Activated T-cell treated with anti-CD3 and anti-CD28 coated beads, Interleukin-2, amount 50 U/mL, for 4 hours (primary cell): ENCODE results near the gene MICALL1. TPM values are rescaled to one million over a fixed set of nuclear protein-coding genes. Genes with fewer than 3 reads are reported as not detected.
A peak's percentile ranks its signal among the peaks of the same experiment; 100 is the strongest.
"Not testable (repeated sequence)": the region's sequence is repeated elsewhere in the genome, so short reads cannot be mapped to it uniquely, and the experiment has no call there.

Experiments
- ATAC-seq, 2 donors: fragments of 200-7000 bp; cut with Tn5 transposase; one replicate each; pipeline ENCODE4 v1.10.0; 2021
- DNase-seq: peaks from one replicate; pipeline ENCODE4 v3.0.0-alpha.2; 2020
- H3K27me3 Mint-ChIP-seq: one replicate; pipeline ENCODE4 v1.8.0; 2021; ENCODE audit warnings: low read depth, mixed read lengths
- H3K36me3 Mint-ChIP-seq: one replicate; pipeline ENCODE4 v1.8.0; 2022; ENCODE audit warnings: mixed read lengths; ENCODE audit not compliant: insufficient read depth
- H3K4me1 Mint-ChIP-seq: one replicate; pipeline ENCODE4 v1.8.0; 2021; ENCODE audit warnings: low read depth, mixed read lengths
- H3K4me3 Mint-ChIP-seq: one replicate; pipeline ENCODE4 v1.8.0; 2021; ENCODE audit warnings: mild to moderate bottlenecking, moderate library complexity, mixed read lengths
- H3K9me3 Mint-ChIP-seq: one replicate; pipeline ENCODE4 v1.8.0; 2021; ENCODE audit warnings: mixed read lengths
- total RNA-seq, 3 donors: library from RNA; stranded (reverse); gene quantifications; one replicate each; pipeline ENCODE4 v1.2.1, GENCODE V29; 2021

Gene MICALL1
- total RNA-seq, 3 donors from 2014 or later, result 16.0 to 16.2 (median 16.0) TPM

GRCh38 chr22:37930270-37930951 lies 24.3 kb downstream of the MICALL1 start:
- DNase-seq, result no peak

GRCh38 chr22:37930952-37931440 lies 24.9 kb downstream of the MICALL1 start:
- Mint-ChIP-seq H3K4me3 (no peak overlapping the region), H3K27me3 (no peaks in the 10 kb centered on the region), H3K9me3 (no peaks in the 10 kb centered on the region), H3K4me1 (peaks cover 8% of the 10 kb centered on the region), H3K36me3 (peaks cover 5% of the 10 kb centered on the region)
- DNase-seq, result no peak
- ATAC-seq, result no peak

More at GRCh38 chr22:37930270-37930951, 24.3 kb downstream of the MICALL1 start:
- Mint-ChIP-seq H3K4me3 (no peak overlapping the region), H3K27me3 (no peaks in the 10 kb centered on the region), H3K36me3 (peaks cover 5% of the 10 kb centered on the region), H3K4me1 (peaks cover 8% of the 10 kb centered on the region), H3K9me3 (no peaks in the 10 kb centered on the region)
- ATAC-seq, result no peak

GRCh38 chr22:37931893-37932389 lies 25.8 kb downstream of the MICALL1 start:
- H3K36me3 Mint-ChIP-seq, result peaks cover 5% of the 10 kb centered on the region
- DNase-seq (no peak), ATAC-seq (no peak)
- no peaks in the 10 kb centered on the region for H3K27me3 Mint-ChIP-seq
- H3K4me3 Mint-ChIP-seq, result no peak overlapping the region
- H3K9me3 Mint-ChIP-seq, result no peaks in the 10 kb centered on the region
- peaks cover 8% of the 10 kb centered on the region for H3K4me1 Mint-ChIP-seq

- Mint-ChIP-seq H3K9me3 (no peaks in the 10 kb centered on the region), H3K36me3 (peaks cover 5% of the 10 kb centered on the region), H3K27me3 (no peaks in the 10 kb centered on the region), H3K4me3 (no peak overlapping the region), H3K4me1 (peaks cover 8% of the 10 kb centered on the region)
- DNase-seq (no peak), ATAC-seq (no peak)
Observed at GRCh38 chr22:37932401-37932800, 26.3 kb downstream of the MICALL1 start.

- Mint-ChIP-seq H3K27me3 (no peaks in the 10 kb centered on the region), H3K4me3 (no peak overlapping the region), H3K9me3 (no peaks in the 10 kb centered on the region), H3K4me1 (peaks cover 8% of the 10 kb centered on the region), H3K36me3 (peaks cover 5% of the 10 kb centered on the region)
- no peak for ATAC-seq
- DNase-seq, result no peak
Observed at GRCh38 chr22:37932821-37933578, 26.9 kb downstream of the MICALL1 start.

- no peak overlapping the region for H3K4me3 Mint-ChIP-seq
- no peaks in the 10 kb centered on the region for H3K27me3 Mint-ChIP-seq
- H3K36me3 Mint-ChIP-seq, result peaks cover 2% of the 10 kb centered on the region
- peaks cover 8% of the 10 kb centered on the region for H3K4me1 Mint-ChIP-seq
- DNase-seq (peak; percentile 75), ATAC-seq (peak; percentile 100)
- no peaks in the 10 kb centered on the region for H3K9me3 Mint-ChIP-seq
Observed at GRCh38 chr22:37933711-37934376, 27.7 kb downstream of the MICALL1 start.

GRCh38 chr22:37940698-37941376 lies 34.7 kb downstream of the MICALL1 start:
- no peaks in the 10 kb centered on the region for H3K27me3 Mint-ChIP-seq
- no peak for DNase-seq
- H3K9me3 Mint-ChIP-seq, result no peaks in the 10 kb centered on the region
- H3K4me3 Mint-ChIP-seq, result no peak overlapping the region
- H3K36me3 Mint-ChIP-seq, result peaks cover 4% of the 10 kb centered on the region
- no peak for ATAC-seq
- no peaks in the 10 kb centered on the region for H3K4me1 Mint-ChIP-seq

GRCh38 chr22:37942133-37942532 lies 36.0 kb downstream of the MICALL1 start:
- Mint-ChIP-seq H3K9me3 (no peaks in the 10 kb centered on the region), H3K36me3 (peaks cover 4% of the 10 kb centered on the region), H3K4me1 (no peaks in the 10 kb centered on the region), H3K4me3 (no peak overlapping the region), H3K27me3 (no peaks in the 10 kb centered on the region)
- ATAC-seq (no peak), DNase-seq (no peak)

GRCh38 chr22:37943136-37943824 lies 37.2 kb downstream of the MICALL1 start:
- H3K4me3 Mint-ChIP-seq, result no peak overlapping the region
- no peaks in the 10 kb centered on the region for H3K4me1 Mint-ChIP-seq
- no peak for DNase-seq
- peaks cover 4% of the 10 kb centered on the region for H3K36me3 Mint-ChIP-seq
- no peak for ATAC-seq
- H3K27me3 Mint-ChIP-seq, result no peaks in the 10 kb centered on the region
- no peaks in the 10 kb centered on the region for H3K9me3 Mint-ChIP-seq

- H3K27me3 Mint-ChIP-seq, result no peaks in the 10 kb centered on the region
- peaks cover 4% of the 10 kb centered on the region for H3K36me3 Mint-ChIP-seq
- H3K4me1 Mint-ChIP-seq, result no peaks in the 10 kb centered on the region
- H3K9me3 Mint-ChIP-seq, result no peaks in the 10 kb centered on the region
- no peak overlapping the region for H3K4me3 Mint-ChIP-seq
- DNase-seq (no peak), ATAC-seq (no peak)
Observed at GRCh38 chr22:37943825-37944198, 37.7 kb downstream of the MICALL1 start.

- H3K27me3 Mint-ChIP-seq, H3K9me3 Mint-ChIP-seq, ATAC-seq, DNase-seq, H3K36me3 Mint-ChIP-seq, H3K4me3 Mint-ChIP-seq, H3K4me1 Mint-ChIP-seq: not testable (repeated sequence)
Observed at GRCh38 chr22:37944423-37944822, 38.3 kb downstream of the MICALL1 start.

GRCh38 chr22:37947142-37947795 lies 41.2 kb downstream of the MICALL1 start:
- not testable (repeated sequence) for H3K27me3 Mint-ChIP-seq, H3K9me3 Mint-ChIP-seq, H3K4me1 Mint-ChIP-seq, DNase-seq, H3K36me3 Mint-ChIP-seq, ATAC-seq, H3K4me3 Mint-ChIP-seq

- no peak for DNase-seq
- Mint-ChIP-seq H3K27me3 (peaks cover 13% of the 10 kb centered on the region), H3K36me3 (peaks cover 3% of the 10 kb centered on the region), H3K4me1 (peaks cover 20% of the 10 kb centered on the region), H3K9me3 (no peaks in the 10 kb centered on the region), H3K4me3 (no peak overlapping the region)
- no peak for ATAC-seq
Observed at GRCh38 chr22:37951305-37951704, 45.2 kb downstream of the MICALL1 start.
